Measurements from ENCODE around the gene ANKRD28.
"Not testable (repeated sequence)": the region's sequence is repeated elsewhere in the genome, so short reads cannot be mapped to it uniquely, and the experiment has no call there.

ANKRD28 gene

DNA sequence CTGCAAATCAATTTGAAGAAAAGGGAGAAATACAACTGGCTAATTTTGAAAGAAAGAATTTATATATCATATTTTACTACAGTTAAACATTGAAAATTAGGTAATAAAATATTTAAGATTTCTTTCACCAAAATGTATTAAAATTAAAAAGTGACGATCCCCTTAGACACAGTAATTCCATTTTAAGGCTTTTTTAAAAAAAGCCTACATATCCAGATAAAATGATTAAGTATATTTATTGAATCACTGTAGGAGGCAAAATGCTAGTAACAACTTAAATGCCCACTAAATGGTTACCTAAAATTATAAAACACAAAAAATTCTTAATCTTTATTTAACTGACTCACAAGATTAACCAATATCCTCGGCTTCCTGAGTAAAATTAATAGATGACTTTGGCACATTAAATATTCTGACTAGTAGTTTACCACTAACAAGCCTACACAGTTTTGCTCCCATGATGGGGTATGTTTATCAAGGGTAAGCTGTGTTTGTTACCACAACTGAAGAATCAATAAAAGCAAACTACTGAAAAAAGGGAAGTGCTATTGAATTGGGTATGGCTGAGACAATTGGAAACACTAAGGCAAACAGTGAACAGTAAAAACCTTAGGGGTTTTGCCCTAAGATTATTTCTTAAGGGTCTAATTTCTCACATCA lies 28.4 kb downstream of the ANKRD28 start:
- no peak for DNase-seq

DNA sequence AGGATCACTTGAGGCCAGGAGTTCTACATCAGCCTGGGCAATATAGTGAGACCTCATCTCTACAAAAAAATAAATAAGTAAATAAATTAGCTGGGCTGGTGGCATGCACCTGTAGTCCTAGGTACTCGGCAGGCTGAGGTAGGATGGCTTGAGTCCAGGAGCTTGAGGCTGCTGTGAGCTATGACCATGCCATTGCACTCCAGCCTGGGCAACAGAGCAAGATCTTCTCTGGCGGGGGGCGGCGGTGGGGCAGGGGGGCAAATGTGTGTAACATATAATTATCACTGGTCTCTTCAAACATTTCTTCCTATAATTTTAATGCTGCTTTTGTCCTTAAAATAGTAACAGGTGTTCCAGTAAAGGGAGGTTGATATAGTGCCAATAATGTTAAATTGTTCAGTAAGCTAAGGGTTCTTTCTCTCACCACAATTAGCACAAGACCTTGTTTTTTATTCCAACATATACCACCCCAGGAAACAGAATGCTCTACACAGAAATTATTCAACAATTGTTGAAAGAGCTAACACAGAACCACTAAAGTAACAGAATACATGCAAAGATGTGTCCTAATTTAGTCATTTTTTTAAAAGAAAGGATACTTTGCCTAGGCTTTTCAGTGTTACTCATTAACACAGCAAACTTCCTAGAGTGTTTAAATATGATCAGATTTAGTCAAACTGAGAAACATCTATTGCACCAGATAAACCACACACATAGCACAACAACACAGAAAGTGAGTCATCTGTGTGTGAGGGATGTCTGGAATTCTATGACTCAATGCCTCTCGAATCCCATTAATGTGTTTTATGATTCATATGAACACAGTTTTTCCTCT lies 29.1 kb downstream of the ANKRD28 start:
- peak; percentile 57 for DNase-seq

DNA sequence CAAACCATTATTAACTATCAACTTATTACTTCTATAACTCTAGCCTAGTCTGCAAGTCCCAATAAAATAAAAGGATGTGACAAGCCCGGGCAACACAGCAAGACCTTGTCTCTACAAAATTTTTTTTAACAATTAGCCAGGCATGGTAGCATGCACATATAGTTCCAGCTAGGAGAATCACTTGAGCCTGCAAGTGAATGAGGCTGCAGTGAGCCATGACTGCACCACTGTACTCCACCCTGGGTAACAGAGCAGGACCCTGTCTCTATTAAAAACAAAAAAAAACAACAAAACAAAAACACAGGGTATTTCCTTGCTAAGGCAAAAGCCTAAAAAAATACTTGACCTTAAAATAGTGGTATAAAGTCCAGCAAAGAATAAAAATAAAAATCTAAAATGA lies 31.4 kb downstream of the ANKRD28 start:
- no peak for DNase-seq

DNA sequence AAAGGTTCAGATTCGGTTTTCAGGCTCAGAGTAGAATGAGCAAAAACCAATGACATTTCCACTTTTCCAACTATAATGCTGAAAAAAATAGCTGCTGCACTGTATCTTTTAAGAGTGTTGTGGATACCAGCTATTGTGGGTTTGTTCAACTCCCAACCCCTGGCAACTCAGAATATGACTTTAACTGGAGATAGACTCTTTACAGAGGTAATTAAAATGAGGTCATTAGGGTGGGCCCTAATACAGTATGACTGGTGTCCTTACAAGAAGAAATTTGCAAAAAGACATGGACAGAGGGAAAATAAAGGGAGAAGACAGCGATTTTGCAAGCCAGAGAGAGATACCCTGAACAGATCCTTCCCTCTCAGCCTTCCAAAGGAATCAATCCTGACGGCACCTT lies 39.5 kb downstream of the ANKRD28 start:
- DNase-seq = no peak

DNA sequence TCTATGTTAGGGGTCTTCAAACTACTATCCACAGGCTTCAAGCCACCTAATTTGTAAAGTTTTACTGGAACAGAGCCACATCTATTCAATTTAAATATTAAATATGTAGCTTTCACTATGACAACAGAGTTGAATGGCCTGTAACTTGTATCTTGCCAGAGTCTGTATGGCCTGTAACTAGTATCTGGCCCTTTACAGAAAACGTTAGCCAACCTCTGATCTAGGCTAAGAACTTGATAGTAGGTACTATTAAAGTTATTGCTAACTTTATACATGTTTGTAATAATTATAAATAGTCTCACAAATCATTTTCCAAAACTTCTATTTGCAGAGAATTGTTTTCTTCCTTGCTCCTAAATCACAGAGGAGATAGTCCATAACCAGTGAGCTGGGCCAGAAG lies 40.0 kb downstream of the ANKRD28 start:
- DNase-seq = no peak

DNA sequence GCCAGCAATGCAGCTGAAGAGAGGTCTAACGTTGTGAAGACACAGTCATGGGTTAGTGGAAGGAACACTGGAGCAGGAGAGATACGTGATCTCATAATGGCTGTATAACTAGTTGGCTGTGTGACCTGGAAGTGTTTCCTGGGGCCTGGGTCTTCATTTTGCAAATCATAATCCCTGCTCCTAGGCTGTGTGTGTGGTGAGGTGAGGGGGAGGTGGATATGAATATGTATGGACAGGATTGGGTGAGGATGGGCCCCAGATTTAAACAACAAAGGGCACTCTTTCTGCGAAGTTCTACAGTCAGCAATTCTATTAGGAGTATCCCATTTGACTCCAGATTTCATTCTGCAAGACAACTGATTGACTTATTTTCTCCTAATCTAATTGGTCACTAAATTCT lies 41.3 kb downstream of the ANKRD28 start:
- no peak for DNase-seq

DNA sequence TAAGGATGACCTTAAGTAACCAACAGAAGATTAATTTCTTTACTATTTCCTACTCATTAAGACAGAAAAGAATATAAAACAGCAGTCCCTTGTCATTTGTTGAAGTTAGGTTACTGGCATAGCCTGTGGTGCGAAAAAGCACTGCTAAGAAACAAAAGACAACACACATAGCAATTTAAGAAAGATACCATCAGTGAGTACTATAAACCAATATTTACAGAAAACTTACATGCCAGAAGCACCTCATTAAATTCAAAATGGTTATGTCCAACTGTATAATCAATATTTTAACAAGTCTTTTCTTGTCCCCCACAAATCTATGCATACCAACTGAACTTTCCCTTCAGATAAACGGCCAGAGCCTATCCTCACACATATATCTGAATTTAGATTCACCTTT lies 42.0 kb downstream of the ANKRD28 start:
- no peak for DNase-seq

DNA sequence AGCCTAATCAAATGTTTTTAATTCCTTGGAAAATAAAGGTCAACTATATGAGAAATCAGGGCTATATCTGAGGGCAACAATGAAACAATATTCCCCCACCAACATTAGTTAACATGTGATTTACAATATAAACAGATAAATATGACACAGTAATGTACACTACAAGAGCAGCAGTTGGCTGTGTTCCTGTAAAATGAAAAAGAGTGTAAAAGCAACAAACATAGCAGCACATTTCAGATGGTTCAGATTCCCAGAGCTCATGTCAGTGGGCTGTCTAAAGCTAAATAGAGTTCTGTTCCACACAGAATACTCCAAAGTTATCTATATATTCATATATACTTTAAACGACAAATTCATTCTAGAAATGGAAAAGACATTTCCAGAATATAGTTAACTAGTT lies 42.6 kb downstream of the ANKRD28 start:
- DNase-seq = no peak

DNA sequence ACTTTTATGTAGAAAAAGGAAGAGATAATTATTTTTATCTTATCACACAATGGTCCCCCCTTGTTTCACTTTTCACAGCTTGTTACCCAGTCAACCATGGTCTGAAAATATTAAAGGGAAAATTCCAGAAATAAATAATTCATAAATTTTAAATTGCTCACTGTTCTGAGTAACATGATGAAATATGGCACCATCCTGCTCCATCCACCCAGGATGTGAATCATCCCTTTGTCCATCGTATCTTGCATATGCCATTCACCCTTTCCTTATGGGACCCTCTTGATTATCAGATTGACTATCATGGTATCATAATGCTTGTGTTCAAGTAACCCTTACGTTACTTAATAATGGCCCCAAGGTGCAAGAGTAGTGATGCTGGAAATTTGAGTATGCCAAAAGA lies 43.7 kb downstream of the ANKRD28 start:
- DNase-seq = no peak

DNA sequence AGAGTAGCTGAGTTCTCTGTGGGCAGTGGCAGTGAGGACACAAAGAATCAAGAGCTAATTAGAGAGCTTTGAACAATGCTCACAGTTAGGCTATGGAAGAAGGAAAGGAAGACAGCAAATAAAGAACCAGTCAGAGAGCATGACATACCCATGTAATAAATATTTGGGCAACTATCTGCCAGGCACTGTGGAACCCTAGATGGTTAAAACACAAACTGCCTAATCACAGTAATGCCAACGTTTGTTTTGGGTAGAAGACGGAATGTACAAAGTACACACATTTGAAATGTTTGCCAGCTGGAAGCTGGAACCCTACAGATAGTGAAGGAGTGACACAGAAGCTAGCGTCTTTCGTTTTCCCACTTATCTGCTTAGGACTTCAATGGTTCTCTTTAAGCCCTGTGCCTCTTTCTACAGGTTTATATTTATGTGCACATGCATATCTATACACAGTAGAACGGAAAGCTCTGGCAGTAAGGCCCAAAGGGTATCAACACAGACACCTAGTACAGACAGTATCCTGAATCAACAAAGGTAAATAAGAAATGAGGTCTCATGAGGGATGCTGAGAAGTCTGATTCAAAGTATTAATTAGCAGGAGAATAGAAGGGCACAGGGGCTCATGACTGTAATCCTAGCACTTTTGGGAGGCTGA lies 44.6 kb downstream of the ANKRD28 start:
- no peak for DNase-seq

DNA sequence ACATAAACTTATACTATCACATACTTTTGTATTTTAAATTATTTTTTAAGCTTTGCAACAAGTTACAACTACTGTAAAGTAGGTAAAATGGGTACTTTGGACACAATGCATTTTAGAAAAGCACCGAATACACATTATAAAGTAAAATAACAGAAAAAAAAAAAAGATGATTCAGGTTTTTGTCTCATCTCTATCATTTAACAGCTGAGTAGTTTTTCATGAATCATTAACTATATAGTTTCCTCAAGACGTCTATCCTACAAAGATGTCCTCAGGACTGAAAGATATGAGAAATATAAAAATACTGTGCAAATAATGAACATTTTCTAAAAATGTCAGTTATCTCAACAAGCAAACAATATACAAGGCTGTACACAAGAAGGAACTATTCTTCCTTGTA lies 46.9 kb downstream of the ANKRD28 start:
- DNase-seq = no peak

DNA sequence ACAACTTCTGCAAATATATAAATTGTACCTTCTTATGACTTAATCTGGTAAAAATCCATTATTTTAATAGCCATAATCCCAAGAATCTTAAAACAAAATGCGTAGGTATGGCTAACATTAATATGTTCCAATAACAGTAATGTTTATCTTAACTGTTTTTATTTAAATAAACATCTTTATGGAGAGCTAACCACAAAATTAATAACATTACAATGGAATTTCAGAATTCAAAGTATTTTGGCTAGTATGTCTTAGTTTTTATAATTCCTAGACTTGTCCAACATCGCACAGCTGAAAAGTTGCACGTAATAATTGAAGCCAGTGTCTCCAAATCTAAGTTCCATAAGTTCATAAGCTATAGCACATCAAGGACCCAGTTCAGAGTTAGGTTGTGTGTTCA lies 47.6 kb downstream of the ANKRD28 start:
- no peak for DNase-seq

DNA sequence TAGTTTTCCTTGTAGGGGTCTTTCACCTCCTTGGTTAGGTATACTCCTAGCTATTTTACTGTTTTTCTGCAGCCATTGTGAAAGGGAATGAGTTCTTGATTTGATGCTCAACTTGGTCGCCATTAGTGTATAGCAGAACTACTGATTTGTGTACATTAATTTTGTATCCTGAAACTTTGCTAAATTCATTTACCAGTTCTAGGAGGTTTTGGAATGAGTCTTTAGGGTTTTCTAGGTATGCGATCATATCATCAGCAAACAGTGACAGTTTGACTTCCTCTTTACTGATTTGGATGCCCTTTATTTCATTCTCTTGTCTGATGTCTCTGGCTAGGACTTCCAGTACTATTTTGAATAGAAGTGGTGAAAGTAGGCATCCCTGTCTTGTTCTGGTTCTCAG lies 51.9 kb downstream of the ANKRD28 start:
- DNase-seq = not testable (repeated sequence)

DNA sequence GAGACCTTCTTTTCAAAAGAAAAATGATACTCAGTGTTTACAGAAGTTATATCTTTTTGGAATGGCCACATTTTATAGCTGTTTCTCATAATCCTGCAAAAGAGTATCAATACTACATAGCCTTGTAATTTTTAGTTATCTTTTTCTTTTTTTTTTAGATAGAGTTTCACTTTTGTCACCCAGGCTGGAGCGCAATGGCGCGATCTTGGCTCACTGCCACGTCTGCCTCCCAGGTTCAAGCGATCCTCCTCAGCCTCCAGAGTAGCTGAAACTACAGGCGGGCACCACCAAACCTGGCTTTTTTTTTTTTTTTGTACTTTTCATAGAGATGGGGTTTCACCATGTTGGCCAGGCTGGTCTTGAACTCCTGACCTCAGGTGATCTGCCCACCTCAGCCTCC lies 53.6 kb downstream of the ANKRD28 start:
- no peak for DNase-seq

DNA sequence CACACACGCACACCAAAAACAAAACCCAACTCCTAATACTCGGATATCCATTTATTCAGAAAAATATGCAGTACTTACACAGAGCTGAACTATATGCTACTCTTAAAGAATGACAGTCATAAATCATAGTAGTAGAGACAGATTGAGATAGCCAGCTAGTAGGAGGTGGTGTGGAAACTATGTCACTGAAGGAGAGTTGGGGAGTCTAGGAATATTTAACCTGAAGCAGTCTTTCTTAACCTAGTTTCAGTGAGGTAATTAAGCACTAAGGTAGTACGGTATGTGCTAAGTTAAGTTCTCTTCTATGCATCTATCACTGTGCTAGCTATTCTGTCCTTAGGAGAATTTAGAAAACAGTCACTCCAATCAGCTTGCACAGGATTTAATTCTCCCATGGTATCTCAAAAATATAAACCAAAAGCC lies 54.2 kb downstream of the ANKRD28 start:
- DNase-seq = no peak

DNA sequence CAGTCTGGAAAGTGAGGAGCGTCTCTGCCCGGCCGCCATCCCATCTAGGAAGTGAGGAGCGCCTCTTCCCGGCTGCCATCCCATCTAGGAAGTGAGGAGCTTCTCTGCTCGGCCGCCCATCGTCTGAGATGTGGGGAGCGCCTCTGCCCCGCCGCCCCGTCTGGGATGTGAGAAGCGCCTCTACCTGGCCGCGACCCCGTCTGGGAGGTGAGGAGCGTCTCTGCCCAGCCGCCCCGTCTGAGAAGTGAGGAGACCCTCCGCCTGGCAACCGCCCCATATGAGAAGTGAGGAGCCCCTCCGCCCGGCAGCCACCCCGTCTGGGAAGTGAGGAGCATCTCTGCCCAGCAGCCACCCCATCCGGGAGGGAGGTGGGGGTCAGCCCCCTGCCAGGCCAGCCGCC lies 55.5 kb downstream of the ANKRD28 start:
- DNase-seq = not testable (repeated sequence)

DNA sequence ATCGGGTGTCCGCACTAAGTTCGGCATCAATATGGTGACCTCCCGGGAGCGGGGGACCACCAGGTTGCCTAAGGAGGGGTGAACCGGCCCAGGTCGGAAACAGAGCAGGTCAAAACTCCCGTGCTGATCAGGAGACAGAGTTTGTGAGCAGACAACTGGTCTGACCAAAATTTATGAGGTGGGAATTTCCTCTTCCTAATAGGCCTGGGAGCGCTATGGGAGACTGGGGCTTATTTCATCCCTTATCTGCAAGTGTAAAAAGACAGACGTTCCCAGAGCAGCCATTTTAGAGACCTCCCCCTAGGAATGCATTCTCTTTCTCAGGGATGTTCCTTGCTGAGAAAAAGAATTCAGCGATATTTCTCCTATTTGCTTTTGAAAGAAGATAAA lies 59.2 kb downstream of the ANKRD28 start:
- DNase-seq = not testable (repeated sequence)

DNA sequence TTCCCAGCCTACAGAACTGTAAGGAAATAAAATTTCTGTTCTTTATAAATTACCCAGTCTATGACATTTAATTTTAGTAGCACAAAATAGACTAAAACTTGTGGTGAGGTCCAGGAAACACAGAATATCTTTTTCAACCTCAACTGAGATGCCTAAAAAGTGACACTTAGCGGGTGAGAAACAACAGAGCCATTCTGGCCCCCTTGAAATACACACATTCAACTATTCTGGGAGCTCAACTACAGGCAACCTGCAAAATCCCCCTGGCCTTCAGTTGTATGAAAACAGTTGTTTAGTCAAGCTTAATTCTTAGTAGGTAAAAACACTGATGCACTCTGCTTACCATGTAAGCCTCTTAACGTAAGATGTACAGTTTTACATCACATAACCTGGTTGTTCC lies 66.8 kb downstream of the ANKRD28 start:
- no peak for DNase-seq

DNA sequence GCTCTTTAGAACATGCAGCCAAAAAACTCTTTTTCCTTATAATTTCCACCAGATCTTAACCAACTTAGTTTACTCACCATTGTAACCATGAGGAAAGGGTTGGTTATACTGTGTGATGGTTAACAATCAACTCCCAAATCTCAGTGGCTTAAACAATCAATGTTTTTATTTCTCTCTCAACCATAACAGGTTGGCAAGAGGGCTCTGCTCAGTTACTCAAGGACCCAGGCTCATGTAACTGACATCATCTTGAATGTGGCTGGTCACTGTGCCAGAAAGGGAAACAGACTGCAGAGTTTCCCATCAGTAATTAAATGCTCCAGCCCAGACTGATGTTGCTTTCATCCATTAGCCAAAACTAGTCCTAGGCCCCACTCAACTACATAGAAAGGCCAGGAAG lies 69.0 kb downstream of the ANKRD28 start:
- DNase-seq = no peak

DNA sequence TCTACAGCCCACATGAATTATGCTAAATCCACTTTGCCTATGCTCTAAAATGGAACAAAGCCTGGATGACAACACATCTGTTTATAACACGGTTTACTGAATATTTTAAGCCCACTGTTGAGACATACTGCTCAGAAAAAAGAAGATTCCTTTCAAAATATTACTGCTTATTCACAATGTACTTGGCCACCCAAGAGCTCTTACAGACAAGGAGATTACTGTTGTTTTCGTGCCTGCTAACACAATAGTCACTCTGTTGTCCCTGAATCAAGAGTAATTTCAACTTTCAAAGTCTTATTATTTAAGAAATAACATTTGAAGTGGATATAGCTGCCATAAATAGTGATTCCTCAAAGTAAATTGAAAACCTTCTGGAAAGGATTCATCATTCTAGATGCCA lies 70.9 kb downstream of the ANKRD28 start:
- DNase-seq = no peak

DNA sequence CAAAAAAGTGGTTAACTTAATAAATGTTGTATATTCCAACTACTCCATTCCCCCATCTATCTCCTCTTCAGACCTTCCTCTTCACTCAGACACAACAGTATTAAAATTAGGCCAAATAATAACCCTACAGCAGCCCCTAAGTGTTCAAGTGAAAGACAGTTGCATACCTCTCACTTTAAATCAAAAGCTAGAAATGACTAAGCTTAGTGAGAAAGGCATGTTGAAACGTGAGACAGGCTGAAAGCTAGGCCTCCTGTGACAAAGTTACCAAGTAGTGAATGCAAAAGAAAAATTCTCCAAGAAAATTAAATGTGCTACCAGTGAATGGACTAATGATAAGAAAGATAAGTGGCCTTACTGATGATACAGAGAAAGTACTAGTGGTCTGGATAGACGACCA lies 71.7 kb downstream of the ANKRD28 start:
- DNase-seq = no peak

DNA sequence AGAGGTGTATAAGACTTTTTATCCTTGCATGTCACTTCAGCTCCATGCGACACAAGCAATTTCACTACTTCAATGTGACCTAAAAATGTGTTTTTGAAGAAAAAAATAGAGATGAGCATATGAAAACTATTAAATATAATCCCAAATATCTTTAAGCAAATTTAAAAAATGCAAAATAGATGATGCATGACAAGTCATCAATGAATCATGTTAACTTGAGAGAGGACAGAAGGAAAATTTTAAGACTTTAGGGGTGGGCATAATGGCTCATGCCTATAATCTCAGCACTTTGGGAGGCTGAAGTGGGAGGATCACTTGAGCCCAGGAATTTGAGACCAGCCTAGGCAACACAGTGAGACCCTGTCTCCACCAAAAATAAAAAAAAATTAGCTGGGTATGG lies 73.3 kb downstream of the ANKRD28 start:
- DNase-seq = no peak

DNA sequence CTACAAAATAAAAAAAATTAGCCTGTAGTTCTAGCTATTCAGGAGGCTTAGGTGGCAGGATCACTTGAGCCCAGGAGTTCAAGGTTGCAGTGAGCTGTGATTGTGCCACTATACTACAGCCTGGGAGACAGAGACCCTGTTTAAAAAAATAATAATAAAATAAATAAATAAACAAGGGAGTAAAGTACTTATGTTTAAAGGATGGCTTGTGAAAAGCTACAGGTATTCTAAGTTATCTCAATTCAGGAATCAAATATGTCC lies 74.2 kb downstream of the ANKRD28 start:
- DNase-seq = no peak

DNA sequence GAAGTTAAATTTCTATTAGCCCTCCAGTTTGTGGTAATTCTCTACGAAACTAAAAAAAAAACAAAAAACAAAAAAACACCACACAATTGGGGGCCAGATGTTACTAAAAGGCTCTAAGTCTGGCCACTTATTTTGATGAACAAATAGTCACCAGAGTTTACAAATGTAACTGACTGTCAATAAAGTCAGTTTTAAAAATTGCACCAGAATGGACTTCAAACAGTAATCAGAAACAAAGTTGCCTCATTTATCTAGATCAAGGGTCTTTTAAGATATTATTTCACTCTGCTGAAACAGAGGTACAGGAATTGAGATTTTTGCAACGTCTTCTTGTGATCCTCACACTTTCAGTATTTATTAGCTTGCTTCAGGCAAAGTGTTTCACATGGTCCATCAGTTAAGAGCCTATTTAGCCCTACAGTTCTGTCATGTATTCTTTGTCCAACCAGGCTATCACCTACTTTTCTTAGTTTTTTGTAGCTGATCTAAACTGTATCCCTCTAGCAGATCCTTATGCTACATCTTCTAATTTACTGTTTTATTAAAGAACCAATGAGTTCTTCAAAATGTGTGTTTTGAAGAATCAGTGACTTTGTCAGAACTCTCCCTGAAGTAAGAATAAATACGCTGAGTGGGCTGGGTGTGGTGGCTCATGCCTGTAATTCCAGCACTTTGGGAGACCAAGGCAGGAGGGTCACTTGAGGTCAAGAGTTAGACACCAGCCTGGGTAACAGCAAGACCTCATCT lies 74.7 kb downstream of the ANKRD28 start:
- no peak for DNase-seq

Measured in NCI-H2029 (cell line).